Measurements from ENCODE around the gene CASTOR1. TPM values are rescaled to one million over a fixed set of nuclear protein-coding genes. Genes with fewer than 3 reads are reported as not detected.

Gene CASTOR1
- total RNA-seq, 1 donor from 2014 or later: 5.3 TPM

- ATAC-seq (ENCODE audit: poor library complexity): no peak
- intact Hi-C loops (cut with DNase I): no loop called here
- no peak for DNase-seq
Observed at GRCh38 chr22:30241576-30242371, 47.5 kb downstream of the CASTOR1 start.

- DNase-seq: no peak
Observed at GRCh38 chr22:30240541-30241417, 48.5 kb downstream of the CASTOR1 start.

GRCh38 chr22:30239488-30240405 lies 49.6 kb downstream of the CASTOR1 start:
- DNase-seq: no peak
- intact Hi-C loops (cut with DNase I): no loop called here
- no peak for ATAC-seq (ENCODE audit: poor library complexity)

More at GRCh38 chr22:30240541-30241417, 48.5 kb downstream of the CASTOR1 start:
- ATAC-seq (ENCODE audit: poor library complexity): no peak
- intact Hi-C loops (cut with DNase I): no loop called here

GRCh38 chr22:30238661-30239487 lies 50.4 kb downstream of the CASTOR1 start:
- peak; percentile 68 for DNase-seq

GRCh38 chr22:30238136-30238535 lies 51.2 kb downstream of the CASTOR1 start:
- ATAC-seq (ENCODE audit: poor library complexity) (no peak), DNase-seq (no peak)
- intact Hi-C loops (cut with DNase I): no loop called here

More at GRCh38 chr22:30238661-30239487, 50.4 kb downstream of the CASTOR1 start:
- intact Hi-C loops (cut with DNase I): no loop called here
- ATAC-seq (ENCODE audit: poor library complexity): peak; percentile 70

GRCh38 chr22:30236875-30237274 lies 52.4 kb downstream of the CASTOR1 start:
- ATAC-seq (ENCODE audit: poor library complexity) (no peak), DNase-seq (no peak)
- intact Hi-C loops (cut with DNase I): no loop called here

GRCh38 chr22:30235687-30236170 lies 53.6 kb downstream of the CASTOR1 start:
- ATAC-seq (ENCODE audit: poor library complexity) (peak; percentile 62), DNase-seq (no peak)
- intact Hi-C loops (cut with DNase I): no loop called here

Other genes with a start within 250 kb of the CASTOR1 start
- gene HORMAD2, start 209.0 kb downstream of the CASTOR1 start, total RNA-seq: not detected
- 0.54 TPM for gene LIF, start 42.7 kb downstream of the CASTOR1 start, total RNA-seq
- 0.11 TPM for gene OSM, start 22.7 kb downstream of the CASTOR1 start, total RNA-seq
- gene TBC1D10A, start 37.4 kb upstream of the CASTOR1 start, total RNA-seq: 6.5 TPM
- gene SF3A1, start 67.4 kb upstream of the CASTOR1 start, total RNA-seq: 87.7 TPM
- gene CCDC157, start 67.5 kb upstream of the CASTOR1 start, total RNA-seq: 0.51 TPM
- gene RNF215, start 97.9 kb upstream of the CASTOR1 start, total RNA-seq: 4.3 TPM
- gene SEC14L2, start 107.5 kb upstream of the CASTOR1 start, total RNA-seq: 1.5 TPM
- 15.1 TPM for gene MTFP1, start 136.3 kb upstream of the CASTOR1 start, total RNA-seq
- not detected for gene SEC14L3, start 182.5 kb upstream of the CASTOR1 start, total RNA-seq
- not detected for gene SEC14L4, start 216.2 kb upstream of the CASTOR1 start, total RNA-seq

All from Right ventricle myocardium superior (tissue), 1 donor.